ENCODE data around the gene FUT1. TPM values are rescaled to one million over a fixed set of nuclear protein-coding genes. Genes with fewer than 3 reads are reported as not detected.
A peak's percentile ranks its signal among the peaks of the same experiment; 100 is the strongest.

Gene FUT1
- total and polyA plus RNA-seq, 2 of the 8 experiments (the other 6 are each of a cell fraction or from before 2014, with no cell fraction given): 7.4 to 12.9 TPM

DNA sequence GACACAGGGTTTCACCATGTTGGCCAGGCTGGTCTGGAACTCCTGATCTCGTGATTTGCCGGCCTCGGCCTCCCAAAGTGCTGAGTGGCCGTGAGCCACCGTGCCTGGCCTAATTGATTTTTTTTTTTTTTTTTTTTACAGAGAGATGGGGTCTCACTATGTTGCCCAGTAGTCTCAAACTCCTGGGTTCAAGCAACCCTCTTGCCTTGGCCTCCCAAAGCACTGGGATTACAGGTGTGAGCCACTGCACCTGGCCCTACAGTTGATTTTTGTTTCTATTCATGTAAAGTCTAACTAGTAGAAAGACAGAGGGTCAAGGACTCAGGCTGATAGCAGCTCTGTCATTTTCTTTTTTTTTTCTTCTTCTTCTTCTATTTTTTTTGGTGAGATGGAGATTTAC lies 24.7 kb upstream of the FUT1 start:
- H3K79me2 ChIP-seq (ENCODE audit: control insufficient read depth in 1 of 2, insufficient read depth in 2 of 2, low read length in 2 of 2): no peaks in the 10 kb centered on the region
- 93% methylated on average over 5 of the region's 5 CpGs; no CpG with 5 or more reads in 1 of the 2 experiments for WGBS, 2 experiments (ENCODE audit: extremely low coverage in 1 of 2, insufficient coverage in 1 of 2, insufficient read length in 1 of 2, insufficient replicate concordance in 2 of 2, low coverage in 1 of 2, low lambda C conversion rate in 2 of 2, missing lambda C conversion rate in 1 of 2)
- no peak overlapping the region for H2BK20ac ChIP-seq (ENCODE audit: low read length)
- H3K18ac ChIP-seq (ENCODE audit: extremely low read depth, low read length): no peak overlapping the region
- H3K36me3 ChIP-seq (ENCODE audit: control insufficient read depth in 2 of 4, insufficient read depth in 4 of 4, low read length in 3 of 4): no peaks in the 10 kb centered on the region
- no peak overlapping the region for H4K8ac ChIP-seq (ENCODE audit: extremely low read depth, insufficient read depth, low read length)
- H3K23me2 ChIP-seq (ENCODE audit: low read depth, low read length): 0 out of 2 replicates have a peak, but pooled peaks cover 2% of the 10 kb centered on the region
- no peak overlapping the region for H2BK5ac ChIP-seq (ENCODE audit: low read depth, low read length)
- no peaks in the 10 kb centered on the region for H3K79me1 ChIP-seq (ENCODE audit: low read depth, low read length)
- CTCF ChIA-PET (ENCODE audit: partially characterized antibody): interaction anchor here (0.6 to 3.0 kb wide), 3 partner anchors 11 to 126 kb away, joined by 3 to 16 read pairs (median 4); no protein-coding TSS in a partner anchor
- no peak for FAIRE-seq
- no peak for DNase-seq (ENCODE audit: low read depth in 1 of 2, low spot score in 2 of 2)
- no peak overlapping the region for H2AFZ ChIP-seq (ENCODE audit: low read length)
- H3K23ac ChIP-seq (ENCODE audit: insufficient read length): no peak overlapping the region
- H2BK15ac ChIP-seq (ENCODE audit: low read length): no peak overlapping the region
- H3K4me1 ChIP-seq (replicated peaks in 1 of 4; ENCODE audit: control insufficient read depth in 3 of 4, insufficient read depth in 4 of 4, low read length in 3 of 4): no peaks in the 10 kb centered on the region
- H3K27me3 ChIP-seq (replicated peaks in 1 of 4; ENCODE audit: control insufficient read depth in 3 of 4, extremely low read depth in 1 of 4, insufficient read depth in 3 of 4, low read length in 3 of 4): no peaks in the 10 kb centered on the region; a peak in 1 of 7 replicates
- H3K9ac ChIP-seq (replicated peaks in 1 of 4; ENCODE audit: extremely low read depth in 1 of 4, low read depth in 3 of 4, low read length in 3 of 4): no peak overlapping the region
- H3K4me3 ChIP-seq (ENCODE audit: extremely low read depth in 1 of 4, insufficient read depth in 2 of 4, low read depth in 3 of 4, low read length in 4 of 4): no peak overlapping the region
- TF ChIP-seq, protein P1, sequence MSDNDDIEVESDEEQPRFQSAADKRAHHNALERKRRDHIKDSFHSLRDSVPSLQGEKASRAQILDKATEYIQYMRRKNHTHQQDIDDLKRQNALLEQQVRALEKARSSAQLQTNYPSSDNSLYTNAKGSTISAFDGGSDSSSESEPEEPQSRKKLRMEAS (IDR thresholded peaks at IDR 0.05): no peak
- 0 out of 2 replicates have a peak, but pooled peaks have one; percentile 16 for TF ChIP-seq KDM1A (IDR thresholded peaks at IDR 0.05; ENCODE audit: borderline replicate concordance, low read length)
- TF ChIP-seq POLR2AphosphoS5 (IDR thresholded peaks at IDR 0.05; ENCODE audit: low read depth, low read length): no peak
- no peak for TF ChIP-seq NRF1 (IDR thresholded peaks at IDR 0.05; ENCODE audit: low read depth, low read length)
- no peak for TF ChIP-seq SRF (IDR thresholded peaks at IDR 0.05; ENCODE audit: low read depth, low read length)
- no peak for TF ChIP-seq RBBP5 (IDR thresholded peaks at IDR 0.05; ENCODE audit: borderline replicate concordance, low read depth, low read length)
- H2BK12ac ChIP-seq (ENCODE audit: low read depth, low read length): no peak overlapping the region
- no peak overlapping the region for H3K4ac ChIP-seq (replicated peaks; ENCODE audit: insufficient read length, low read depth, low read length)
- POLR2A ChIA-PET (ENCODE audit: partially characterized antibody): interaction anchor here (1.0 to 2.6 kb wide), 4 partner anchors 19 to 147 kb away, joined by 3 to 11 read pairs (median 5); partner anchors contain the start of genes FGF21 and FUT1
- no peak overlapping the region for H3K56ac ChIP-seq (replicated peaks; ENCODE audit: insufficient read length, low read depth, low read length)
- H3K14ac ChIP-seq (ENCODE audit: insufficient read length): no peak overlapping the region
- H4K5ac ChIP-seq (ENCODE audit: insufficient read length, low read depth, low read length): no peak overlapping the region
- no peak overlapping the region for H4K91ac ChIP-seq (replicated peaks; ENCODE audit: insufficient read length, low read length)
- H2BK120ac ChIP-seq (replicated peaks; ENCODE audit: low read depth, low read length): no peak overlapping the region
- no peaks in the 10 kb centered on the region for H4K20me1 ChIP-seq (replicated peaks in 1 of 2; ENCODE audit: control insufficient read depth in 1 of 2, insufficient read depth in 2 of 2, low read length in 2 of 2)
- no peak overlapping the region for H3K4me2 ChIP-seq (ENCODE audit: insufficient read depth in 1 of 2, low read depth in 2 of 2, low read length in 2 of 2)
- H2AK5ac ChIP-seq (ENCODE audit: low read depth, low read length): no peak overlapping the region
- H3K9me3 ChIP-seq (ENCODE audit: insufficient read depth in 2 of 2, low read depth in 1 of 2, low read length in 1 of 2): no peaks in the 10 kb centered on the region
- no peak overlapping the region for H3K27ac ChIP-seq (ENCODE audit: low read depth, low read length)

All from H1 (cell line).